Measurements from ENCODE around the gene SPATA19. TPM values are rescaled to one million over a fixed set of nuclear protein-coding genes. Genes with fewer than 3 reads are reported as not detected.

Gene SPATA19
- total and polyA plus RNA-seq, 2 experiments from 2014 or later, result not detected

DNA sequence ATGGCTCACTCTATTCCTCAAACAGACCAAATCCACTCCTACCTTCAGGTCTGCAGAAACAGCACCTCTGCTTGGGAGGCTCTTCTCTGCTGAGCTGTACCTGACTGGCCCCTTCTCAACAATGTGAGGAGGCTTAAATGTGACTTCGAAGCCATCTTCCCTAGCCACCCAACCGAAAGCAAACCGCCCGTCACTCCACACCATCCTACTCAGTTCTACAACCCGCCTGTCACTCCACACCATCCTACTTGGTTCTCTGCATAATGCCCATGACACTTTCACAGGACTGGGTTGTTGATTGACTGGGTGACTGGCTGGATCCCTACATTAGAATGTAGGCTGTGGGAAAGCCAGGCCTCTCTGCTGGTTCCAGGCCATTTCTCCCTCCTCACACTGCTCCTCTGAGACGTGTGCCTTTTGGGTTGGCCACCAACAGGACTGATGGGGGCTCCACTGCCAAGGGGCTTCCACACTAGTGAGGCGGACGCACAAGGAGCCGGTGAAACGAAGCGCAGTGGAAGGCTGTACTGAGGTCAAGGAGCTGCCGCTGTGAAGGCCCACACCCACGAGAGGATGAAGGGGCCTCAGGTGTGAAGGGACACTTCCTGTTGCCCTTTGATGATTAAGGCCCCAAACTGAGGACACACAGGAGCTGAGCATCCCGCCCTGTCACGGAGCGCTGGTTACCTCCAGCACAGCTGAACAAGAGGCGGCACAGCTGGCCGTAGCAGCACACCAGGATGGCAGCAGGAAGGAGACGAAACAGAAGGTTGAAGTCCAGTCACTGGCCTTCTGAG lies 47.5 kb upstream of the SPATA19 start:
- H3K27me3 ChIP-seq (ENCODE audit: insufficient read depth), result no peaks in the 10 kb centered on the region
- no peak overlapping the region for H3K27ac Mint-ChIP-seq
- no peak overlapping the region for H3K27ac ChIP-seq (ENCODE audit: low read depth)
- peaks cover 11% of the 10 kb centered on the region; the same call in 1 of the 2 replicates for H3F3A ChIP-seq (replicated peaks; ENCODE audit: low read depth)
- no peak for TF ChIP-seq CREB1 (CRISPR knock-in tag; IDR thresholded peaks at IDR 0.05; ENCODE audit: low read depth)
- no peak overlapping the region for H2AFZ ChIP-seq
- peaks cover 25% of the 10 kb centered on the region for H3K4me1 Mint-ChIP-seq
- H3K9me3 Mint-ChIP-seq, result no peaks in the 10 kb centered on the region
- H4K20me1 ChIP-seq (replicated peaks; ENCODE audit: insufficient read depth), result no peaks in the 10 kb centered on the region; the same call in 1 of the 2 replicates
- H3K36me3 Mint-ChIP-seq (ENCODE audit: low read depth), result 0 out of 3 replicates have a peak, but pooled peaks cover 2% of the 10 kb centered on the region
- no peak overlapping the region for H3K4me3 ChIP-seq
- H3K4me3 Mint-ChIP-seq, result no peak overlapping the region
- H3K4me1 ChIP-seq (ENCODE audit: insufficient read depth), result peaks cover 26% of the 10 kb centered on the region
- no peaks in the 10 kb centered on the region for H3K79me2 ChIP-seq (replicated peaks; ENCODE audit: insufficient read depth)
- no peak for DNase-seq (ENCODE audit: low spot score)
- H3K27me3 Mint-ChIP-seq (ENCODE audit: insufficient read depth, low read depth, poor library complexity), result peaks cover 5% of the 10 kb centered on the region
- no peaks in the 10 kb centered on the region for H3K36me3 ChIP-seq (ENCODE audit: insufficient read depth)
- 0 out of 2 replicates have a peak, but pooled peaks cover 3% of the 10 kb centered on the region for H3K9me2 ChIP-seq (ENCODE audit: insufficient read depth)
- no peak for ATAC-seq
- H3K4me2 ChIP-seq, result no peak overlapping the region

DNA sequence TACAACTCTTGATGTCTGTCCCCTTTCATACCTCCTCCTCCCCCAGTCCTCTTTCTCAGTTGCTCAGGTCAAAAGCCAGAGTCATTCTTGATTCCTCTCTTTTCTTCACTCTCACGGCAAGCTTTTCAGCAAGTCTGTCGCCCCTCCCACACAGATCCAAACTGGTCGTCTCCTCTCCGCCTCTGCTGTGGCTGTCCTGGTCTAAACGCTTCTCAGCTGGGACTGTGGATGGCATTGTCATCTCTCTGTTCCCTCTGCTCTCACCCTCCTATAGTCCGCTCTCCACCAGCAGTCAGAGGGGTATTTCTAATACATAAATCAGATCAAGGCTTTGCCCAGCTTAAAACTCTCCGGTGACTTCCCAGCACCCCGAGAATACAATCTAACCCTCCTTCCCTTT lies 46.8 kb upstream of the SPATA19 start:
- DNase-seq (ENCODE audit: low spot score), result no peak
- no peaks in the 10 kb centered on the region for H3K9me3 Mint-ChIP-seq
- Histone ChIP-seq H2AFZ (no peak overlapping the region), H3K36me3 (ENCODE audit: insufficient read depth) (no peaks in the 10 kb centered on the region), H3K4me2 (no peak overlapping the region), H3K4me3 (no peak overlapping the region), H3K27ac (ENCODE audit: low read depth) (no peak overlapping the region), H3K79me2 (replicated peaks; ENCODE audit: insufficient read depth) (no peaks in the 10 kb centered on the region), H3K9me2 (ENCODE audit: insufficient read depth) (0 out of 2 replicates have a peak, but pooled peaks cover 3% of the 10 kb centered on the region), H3K4me1 (ENCODE audit: insufficient read depth) (peaks cover 26% of the 10 kb centered on the region), H3F3A (replicated peaks; ENCODE audit: low read depth) (peaks cover 11% of the 10 kb centered on the region; the same call in 1 of the 2 replicates), H3K27me3 (ENCODE audit: insufficient read depth) (no peaks in the 10 kb centered on the region), H4K20me1 (replicated peaks; ENCODE audit: insufficient read depth) (no peaks in the 10 kb centered on the region)
- no peak overlapping the region for H3K4me3 Mint-ChIP-seq
- TF ChIP-seq NANOG (IDR thresholded peaks at IDR 0.05; ENCODE audit: borderline replicate concordance) (no peak), JUNB (IDR thresholded peaks at IDR 0.05; ENCODE audit: unreplicated experiment) (no peak), ZNF114 (CRISPR knock-in tag; IDR thresholded peaks at IDR 0.05) (no peak), POLR2AphosphoS5 (IDR thresholded peaks at IDR 0.05; ENCODE audit: low read depth) (no peak), EZH2 (IDR thresholded peaks at IDR 0.05; ENCODE audit: low read depth, unreplicated experiment) (no peak), EZH2phosphoT487 (IDR thresholded peaks at IDR 0.05; ENCODE audit: unreplicated experiment) (no peak), ZNF331 (CRISPR knock-in tag; IDR thresholded peaks at IDR 0.05; ENCODE audit: low read depth) (no peak), STAT1 (IDR thresholded peaks at IDR 0.05; ENCODE audit: unreplicated experiment) (no peak), CREB1 (CRISPR knock-in tag; IDR thresholded peaks at IDR 0.05; ENCODE audit: low read depth) (no peak)
- TF ChIP-seq, protein P1, sequence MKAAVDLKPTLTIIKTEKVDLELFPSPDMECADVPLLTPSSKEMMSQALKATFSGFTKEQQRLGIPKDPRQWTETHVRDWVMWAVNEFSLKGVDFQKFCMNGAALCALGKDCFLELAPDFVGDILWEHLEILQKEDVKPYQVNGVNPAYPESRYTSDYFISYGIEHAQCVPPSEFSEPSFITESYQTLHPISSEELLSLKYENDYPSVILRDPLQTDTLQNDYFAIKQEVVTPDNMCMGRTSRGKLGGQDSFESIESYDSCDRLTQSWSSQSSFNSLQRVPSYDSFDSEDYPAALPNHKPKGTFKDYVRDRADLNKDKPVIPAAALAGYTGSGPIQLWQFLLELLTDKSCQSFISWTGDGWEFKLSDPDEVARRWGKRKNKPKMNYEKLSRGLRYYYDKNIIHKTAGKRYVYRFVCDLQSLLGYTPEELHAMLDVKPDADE (IDR thresholded peaks at IDR 0.05), result no peak
- TF ChIP-seq, protein P2, sequence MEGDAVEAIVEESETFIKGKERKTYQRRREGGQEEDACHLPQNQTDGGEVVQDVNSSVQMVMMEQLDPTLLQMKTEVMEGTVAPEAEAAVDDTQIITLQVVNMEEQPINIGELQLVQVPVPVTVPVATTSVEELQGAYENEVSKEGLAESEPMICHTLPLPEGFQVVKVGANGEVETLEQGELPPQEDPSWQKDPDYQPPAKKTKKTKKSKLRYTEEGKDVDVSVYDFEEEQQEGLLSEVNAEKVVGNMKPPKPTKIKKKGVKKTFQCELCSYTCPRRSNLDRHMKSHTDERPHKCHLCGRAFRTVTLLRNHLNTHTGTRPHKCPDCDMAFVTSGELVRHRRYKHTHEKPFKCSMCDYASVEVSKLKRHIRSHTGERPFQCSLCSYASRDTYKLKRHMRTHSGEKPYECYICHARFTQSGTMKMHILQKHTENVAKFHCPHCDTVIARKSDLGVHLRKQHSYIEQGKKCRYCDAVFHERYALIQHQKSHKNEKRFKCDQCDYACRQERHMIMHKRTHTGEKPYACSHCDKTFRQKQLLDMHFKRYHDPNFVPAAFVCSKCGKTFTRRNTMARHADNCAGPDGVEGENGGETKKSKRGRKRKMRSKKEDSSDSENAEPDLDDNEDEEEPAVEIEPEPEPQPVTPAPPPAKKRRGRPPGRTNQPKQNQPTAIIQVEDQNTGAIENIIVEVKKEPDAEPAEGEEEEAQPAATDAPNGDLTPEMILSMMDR (conservative IDR thresholded peaks at IDR 0.05; ENCODE audit: low read depth in 2 of 2), result no peak
- TF ChIP-seq, protein P3, sequence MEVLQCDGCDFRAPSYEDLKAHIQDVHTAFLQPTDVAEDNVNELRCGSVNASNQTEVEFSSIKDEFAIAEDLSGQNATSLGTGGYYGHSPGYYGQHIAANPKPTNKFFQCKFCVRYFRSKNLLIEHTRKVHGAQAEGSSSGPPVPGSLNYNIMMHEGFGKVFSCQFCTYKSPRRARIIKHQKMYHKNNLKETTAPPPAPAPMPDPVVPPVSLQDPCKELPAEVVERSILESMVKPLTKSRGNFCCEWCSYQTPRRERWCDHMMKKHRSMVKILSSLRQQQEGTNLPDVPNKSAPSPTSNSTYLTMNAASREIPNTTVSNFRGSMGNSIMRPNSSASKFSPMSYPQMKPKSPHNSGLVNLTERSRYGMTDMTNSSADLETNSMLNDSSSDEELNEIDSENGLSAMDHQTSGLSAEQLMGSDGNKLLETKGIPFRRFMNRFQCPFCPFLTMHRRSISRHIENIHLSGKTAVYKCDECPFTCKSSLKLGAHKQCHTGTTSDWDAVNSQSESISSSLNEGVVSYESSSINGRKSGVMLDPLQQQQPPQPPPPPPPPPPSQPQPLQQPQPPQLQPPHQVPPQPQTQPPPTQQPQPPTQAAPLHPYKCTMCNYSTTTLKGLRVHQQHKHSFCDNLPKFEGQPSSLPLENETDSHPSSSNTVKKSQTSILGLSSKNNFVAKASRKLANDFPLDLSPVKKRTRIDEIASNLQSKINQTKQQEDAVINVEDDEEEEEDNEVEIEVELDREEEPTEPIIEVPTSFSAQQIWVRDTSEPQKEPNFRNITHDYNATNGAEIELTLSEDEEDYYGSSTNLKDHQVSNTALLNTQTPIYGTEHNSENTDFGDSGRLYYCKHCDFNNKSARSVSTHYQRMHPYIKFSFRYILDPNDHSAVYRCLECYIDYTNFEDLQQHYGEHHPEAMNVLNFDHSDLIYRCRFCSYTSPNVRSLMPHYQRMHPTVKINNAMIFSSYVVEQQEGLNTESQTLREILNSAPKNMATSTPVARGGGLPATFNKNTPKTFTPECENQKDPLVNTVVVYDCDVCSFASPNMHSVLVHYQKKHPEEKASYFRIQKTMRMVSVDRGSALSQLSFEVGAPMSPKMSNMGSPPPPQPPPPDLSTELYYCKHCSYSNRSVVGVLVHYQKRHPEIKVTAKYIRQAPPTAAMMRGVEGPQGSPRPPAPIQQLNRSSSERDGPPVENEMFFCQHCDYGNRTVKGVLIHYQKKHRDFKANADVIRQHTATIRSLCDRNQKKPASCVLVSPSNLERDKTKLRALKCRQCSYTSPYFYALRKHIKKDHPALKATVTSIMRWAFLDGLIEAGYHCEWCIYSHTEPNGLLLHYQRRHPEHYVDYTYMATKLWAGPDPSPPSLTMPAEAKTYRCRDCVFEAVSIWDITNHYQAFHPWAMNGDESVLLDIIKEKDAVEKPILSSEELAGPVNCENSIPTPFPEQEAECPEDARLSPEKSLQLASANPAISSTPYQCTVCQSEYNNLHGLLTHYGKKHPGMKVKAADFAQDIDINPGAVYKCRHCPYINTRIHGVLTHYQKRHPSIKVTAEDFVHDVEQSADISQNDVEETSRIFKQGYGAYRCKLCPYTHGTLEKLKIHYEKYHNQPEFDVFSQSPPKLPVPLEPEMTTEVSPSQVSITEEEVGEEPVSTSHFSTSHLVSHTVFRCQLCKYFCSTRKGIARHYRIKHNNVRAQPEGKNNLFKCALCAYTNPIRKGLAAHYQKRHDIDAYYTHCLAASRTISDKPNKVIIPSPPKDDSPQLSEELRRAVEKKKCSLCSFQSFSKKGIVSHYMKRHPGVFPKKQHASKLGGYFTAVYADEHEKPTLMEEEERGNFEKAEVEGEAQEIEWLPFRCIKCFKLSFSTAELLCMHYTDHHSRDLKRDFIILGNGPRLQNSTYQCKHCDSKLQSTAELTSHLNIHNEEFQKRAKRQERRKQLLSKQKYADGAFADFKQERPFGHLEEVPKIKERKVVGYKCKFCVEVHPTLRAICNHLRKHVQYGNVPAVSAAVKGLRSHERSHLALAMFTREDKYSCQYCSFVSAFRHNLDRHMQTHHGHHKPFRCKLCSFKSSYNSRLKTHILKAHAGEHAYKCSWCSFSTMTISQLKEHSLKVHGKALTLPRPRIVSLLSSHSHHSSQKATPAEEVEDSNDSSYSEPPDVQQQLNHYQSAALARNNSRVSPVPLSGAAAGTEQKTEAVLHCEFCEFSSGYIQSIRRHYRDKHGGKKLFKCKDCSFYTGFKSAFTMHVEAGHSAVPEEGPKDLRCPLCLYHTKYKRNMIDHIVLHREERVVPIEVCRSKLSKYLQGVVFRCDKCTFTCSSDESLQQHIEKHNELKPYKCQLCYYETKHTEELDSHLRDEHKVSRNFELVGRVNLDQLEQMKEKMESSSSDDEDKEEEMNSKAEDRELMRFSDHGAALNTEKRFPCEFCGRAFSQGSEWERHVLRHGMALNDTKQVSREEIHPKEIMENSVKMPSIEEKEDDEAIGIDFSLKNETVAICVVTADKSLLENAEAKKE (CRISPR knock-in tag; IDR thresholded peaks at IDR 0.05), result no peak
- peaks cover 7% of the 10 kb centered on the region for H3K27me3 Mint-ChIP-seq (ENCODE audit: insufficient read depth, low read depth, poor library complexity)
- H3K36me3 Mint-ChIP-seq (ENCODE audit: low read depth), result no peaks in the 10 kb centered on the region
- ATAC-seq, result no peak
- no peak overlapping the region for H3K27ac Mint-ChIP-seq
- peaks cover 23% of the 10 kb centered on the region for H3K4me1 Mint-ChIP-seq
